GM19468 (cell line): Measurements from ENCODE around the gene LRP1B.
A peak's percentile ranks its signal among the peaks of the same experiment; 100 is the strongest.

Experiments used
- ATAC-seq: cut with Tn5 transposase; IDR thresholded peaks from one replicate; pipeline ENCODE4 v1.9.1; 2021; ENCODE audit warnings: mild to moderate bottlenecking, moderate library complexity, moderate number of reproducible peaks; ENCODE audit not compliant: unreplicated experiment; ENCODE audit errors: extremely low read depth

Gene LRP1B

DNA sequence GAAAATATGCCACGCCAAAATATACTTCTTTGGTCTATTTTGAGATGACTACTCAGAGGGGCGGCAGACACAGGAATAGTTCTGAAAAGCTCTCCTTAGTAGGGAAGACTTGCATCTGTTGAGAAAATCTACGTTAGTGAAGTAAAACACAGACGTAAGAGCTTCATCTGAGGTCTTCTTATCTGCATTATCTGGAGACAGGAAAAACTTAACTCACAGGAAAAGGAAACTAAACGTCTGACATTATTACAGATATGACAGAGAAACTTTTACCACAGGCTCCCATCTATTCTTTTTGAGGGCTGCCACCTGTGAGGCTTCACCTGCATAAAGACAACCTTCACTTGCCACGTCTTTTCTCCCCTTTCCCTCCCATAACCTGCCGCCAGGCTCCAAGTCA lies 1295.7 kb downstream of the LRP1B start:
- no peak for ATAC-seq

- no peak for ATAC-seq
Measured at GRCh38 chr2:140814141-140814540, 1316.7 kb downstream of the LRP1B start.

DNA sequence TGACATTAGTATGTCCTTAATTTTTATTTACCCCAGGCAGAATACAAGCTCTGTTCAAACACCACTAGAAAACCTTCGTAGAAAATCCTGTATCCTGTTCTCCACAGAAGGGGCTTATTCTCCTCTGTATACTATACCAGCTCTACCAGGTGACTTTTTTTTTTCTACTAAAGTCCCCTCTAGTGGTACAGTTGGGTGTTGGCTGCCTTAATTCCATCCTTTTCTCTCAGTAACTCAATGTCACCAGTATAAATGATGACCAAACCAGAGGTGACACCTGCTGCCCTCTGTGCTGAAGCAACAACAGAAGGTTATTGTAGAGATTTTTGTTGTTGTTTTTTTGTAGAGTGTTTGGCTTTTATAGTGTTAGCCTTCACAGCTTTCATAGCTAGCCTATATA lies 1322.0 kb downstream of the LRP1B start:
- peak; percentile 28 for ATAC-seq

DNA sequence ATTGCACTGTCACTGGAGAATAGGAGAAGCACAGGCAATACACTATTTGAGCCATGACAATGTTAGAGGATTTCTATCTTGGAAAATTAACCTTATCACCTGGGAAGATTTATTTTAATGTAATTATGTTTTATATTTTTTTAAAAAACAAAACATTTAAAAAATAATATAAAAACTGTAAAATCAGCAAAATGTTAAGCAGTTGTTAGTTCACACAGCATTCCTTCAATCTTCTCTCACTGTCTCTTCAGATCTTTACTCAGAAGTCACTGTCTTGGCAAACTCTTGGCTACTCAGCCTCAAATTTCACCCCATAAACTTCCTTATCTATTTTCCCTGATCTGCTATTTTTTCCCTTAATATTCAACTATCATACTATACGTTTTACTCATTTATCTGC lies 1322.6 kb downstream of the LRP1B start:
- ATAC-seq, result no peak

DNA sequence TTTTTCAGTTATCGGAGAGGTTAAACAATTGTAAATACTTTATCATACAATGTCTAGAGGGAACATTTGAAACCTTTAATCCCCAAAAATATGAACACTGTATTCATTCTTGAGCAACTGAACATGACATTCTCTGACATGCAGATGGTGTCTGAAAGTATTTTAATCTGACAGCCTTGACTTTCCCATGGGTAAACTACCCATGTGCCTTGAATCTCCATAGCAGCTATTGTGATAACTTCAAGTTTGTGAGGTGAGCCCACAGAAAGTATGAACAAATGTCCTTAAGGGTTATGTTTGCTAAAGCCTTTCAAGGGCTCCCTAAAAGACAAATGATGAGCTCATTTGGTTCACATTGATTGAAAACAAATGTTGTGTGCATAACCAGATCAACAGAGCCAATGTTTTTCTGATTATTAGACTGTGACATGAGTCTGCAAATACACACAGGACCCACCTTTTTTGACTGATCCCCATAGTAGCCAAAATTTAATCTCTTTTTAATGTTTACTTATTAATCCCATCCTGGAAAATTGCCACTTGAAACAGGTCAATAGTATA lies 1326.0 kb downstream of the LRP1B start:
- ATAC-seq, result no peak

- ATAC-seq, result no peak
Measured at GRCh38 chr2:140801311-140801710, 1329.5 kb downstream of the LRP1B start.

GRCh38 chr2:140797718-140798117 lies 1333.1 kb downstream of the LRP1B start:
- ATAC-seq, result peak; percentile 52

GRCh38 chr2:140791802-140792201 lies 1339.0 kb downstream of the LRP1B start:
- no peak for ATAC-seq

- no peak for ATAC-seq
Measured at GRCh38 chr2:140786585-140786984, 1344.2 kb downstream of the LRP1B start.

GRCh38 chr2:140775411-140775810 lies 1355.4 kb downstream of the LRP1B start:
- no peak for ATAC-seq

DNA sequence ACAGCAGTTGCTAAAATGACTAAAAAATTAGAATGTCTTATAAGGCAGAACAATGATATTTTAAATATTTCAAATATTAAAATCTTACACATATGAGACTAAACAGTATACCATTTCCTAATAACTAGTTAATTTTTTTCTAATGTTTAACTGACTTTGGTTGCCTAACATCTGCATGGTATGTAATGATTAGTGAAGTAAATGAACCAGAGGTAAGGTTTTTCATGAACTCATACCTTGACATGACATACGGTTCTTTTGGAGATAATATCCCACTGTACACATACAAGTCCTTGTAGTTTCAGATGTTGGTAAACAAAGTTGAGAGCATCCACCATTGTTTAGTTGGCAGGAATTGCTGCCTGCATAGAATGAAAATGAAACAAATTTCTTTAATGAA lies 1360.2 kb downstream of the LRP1B start:
- ATAC-seq, result no peak

DNA sequence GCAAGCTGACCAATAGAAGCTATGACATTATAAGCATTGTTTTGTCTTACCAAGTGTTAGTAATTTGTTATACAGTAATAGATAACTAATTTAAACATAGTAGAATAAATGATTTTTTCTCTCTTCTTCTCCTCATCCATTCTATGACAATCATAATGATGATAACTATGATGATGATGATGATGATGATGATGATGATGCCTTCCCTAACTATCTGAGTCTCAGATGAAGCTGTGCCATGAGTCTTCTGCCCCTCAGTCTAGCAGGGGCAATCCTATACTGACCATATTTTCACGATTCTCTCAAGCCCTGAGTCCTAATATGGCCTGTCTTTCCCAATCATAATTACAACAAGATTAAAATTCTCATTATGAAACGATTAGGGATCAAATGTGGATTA lies 1369.0 kb downstream of the LRP1B start:
- no peak for ATAC-seq

- ATAC-seq, result no peak
Measured at GRCh38 chr2:140759426-140760156, 1371.2 kb downstream of the LRP1B start.

- ATAC-seq, result peak; percentile 96
Measured at GRCh38 chr2:140747665-140748064, 1383.2 kb downstream of the LRP1B start.

- no peak for ATAC-seq
Measured at GRCh38 chr2:140747090-140747489, 1383.7 kb downstream of the LRP1B start.

DNA sequence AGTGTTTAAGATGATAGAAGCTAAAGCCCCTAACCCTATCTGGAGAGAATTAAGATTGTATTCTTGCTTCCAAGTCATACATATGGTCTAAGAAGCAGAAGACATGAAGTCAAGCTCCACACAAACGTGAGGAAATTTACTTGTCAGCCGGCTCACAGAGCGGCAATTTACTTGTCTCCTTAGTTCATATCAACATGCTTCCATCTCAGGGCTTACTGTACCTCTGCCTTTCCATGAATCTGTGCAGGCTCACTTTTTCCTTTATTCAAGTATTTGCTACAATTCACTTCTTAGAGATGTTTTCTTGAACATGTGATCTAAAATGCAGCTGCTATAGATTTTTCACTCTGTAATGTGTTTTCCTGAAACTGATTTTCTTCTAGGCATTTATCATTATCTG lies 1386.4 kb downstream of the LRP1B start:
- no peak for ATAC-seq

- no peak for ATAC-seq
Measured at GRCh38 chr2:140737006-140737405, 1393.8 kb downstream of the LRP1B start.

DNA sequence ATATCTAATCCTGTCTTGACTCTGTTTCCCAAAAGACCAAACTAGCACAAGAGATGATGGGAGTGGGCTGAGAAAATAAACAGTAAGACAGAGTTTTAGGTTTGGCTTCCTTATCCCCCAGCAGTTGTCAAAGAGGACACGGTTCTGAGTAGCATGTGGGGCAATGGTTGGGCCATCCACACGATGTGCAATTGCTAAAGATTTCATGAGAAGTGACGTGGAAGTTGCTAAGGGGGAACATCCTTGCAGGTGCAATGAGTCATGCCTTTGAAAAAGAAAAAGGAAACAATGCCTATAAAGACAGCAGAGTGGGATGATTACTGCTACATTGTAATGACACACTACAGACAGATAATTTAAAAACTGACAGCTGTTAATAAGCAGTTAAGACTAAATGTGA lies 1395.8 kb downstream of the LRP1B start:
- ATAC-seq, result no peak

DNA sequence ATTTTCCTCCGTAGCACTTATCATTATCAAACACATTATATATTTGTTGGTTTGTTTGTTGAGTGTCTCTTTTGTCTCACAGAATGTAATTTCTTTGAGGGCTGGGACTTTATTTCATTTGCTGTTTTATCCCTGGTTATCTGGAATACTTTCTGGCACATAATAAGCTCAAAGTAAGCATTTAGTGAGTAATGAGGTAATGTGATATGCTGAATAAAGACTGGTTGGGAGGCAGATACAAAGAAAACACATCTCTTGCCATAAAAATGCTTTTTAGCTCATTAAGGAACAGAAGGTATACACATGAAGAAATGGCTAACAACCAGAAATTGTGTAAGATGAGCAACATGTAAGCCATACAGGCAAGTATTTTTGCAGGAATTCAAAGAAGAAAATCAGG lies 1411.8 kb downstream of the LRP1B start:
- ATAC-seq, result no peak

DNA sequence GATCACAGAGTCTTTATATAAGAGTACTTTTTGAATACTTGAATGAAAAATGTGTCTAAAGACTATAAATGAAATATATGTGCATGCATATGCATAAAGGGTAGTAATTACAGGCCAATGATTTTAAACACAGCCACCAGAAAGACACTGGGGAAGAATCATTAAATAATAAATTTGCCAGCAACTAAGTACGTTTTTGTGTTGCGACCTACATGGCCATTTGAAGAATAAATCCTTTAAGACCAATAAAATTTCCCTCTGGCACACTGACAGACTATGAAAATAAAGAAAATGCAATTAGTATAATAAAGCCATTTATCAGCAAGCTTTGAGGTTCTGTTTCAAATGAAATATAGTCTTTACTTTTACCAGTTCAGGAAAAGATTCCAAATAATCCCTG lies 1413.3 kb downstream of the LRP1B start:
- no peak for ATAC-seq

- no peak for ATAC-seq
Measured at GRCh38 chr2:140714586-140714985, 1416.2 kb downstream of the LRP1B start.

DNA sequence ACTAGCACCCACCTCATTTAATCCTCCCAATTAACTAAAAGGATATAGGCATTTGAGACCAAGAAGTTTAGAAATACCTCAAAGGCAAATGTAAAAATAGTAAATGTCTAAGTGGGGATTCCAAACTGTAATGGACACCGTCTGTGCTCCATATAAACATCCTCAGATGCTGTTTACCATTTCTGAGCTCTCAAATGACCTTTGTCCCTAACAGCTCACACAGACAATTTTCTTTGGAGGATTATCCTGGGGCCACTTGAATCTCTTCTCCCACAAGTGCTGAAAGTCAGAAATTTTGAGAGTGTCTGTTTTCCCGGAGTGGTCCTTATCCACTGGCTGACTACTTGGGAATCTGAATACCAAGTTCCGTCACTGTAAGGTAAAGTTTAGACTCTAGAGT lies 1418.9 kb downstream of the LRP1B start:
- ATAC-seq, result no peak
